HG03196 (cell line): Measurements from ENCODE around the gene CMIP.

Source experiments
- ATAC-seq: cut with Tn5 transposase; IDR thresholded peaks from one replicate; pipeline ENCODE4 v1.9.1; 2021; ENCODE audit not compliant: unreplicated experiment

The CMIP gene

DNA sequence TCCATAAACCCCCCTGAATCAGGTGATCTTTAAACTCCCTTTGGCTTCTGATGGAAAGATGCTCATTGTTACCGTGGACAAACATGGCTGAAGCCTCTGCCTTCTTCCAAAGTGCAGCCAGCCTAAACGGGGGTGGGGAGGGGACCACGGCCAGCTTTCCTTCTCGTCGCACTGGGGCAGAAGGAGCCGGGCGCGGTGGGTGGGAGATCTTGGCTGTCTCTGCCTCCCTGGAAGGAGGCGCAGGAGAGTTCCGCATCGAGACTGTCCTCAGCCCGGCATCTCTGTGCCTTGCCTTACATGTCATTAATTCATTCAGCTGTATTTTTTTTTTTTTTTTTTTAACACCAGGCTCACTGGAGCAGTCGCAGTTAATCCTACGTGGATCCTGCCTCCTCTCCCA lies 171.2 kb downstream of the CMIP start:
- no peak for ATAC-seq

DNA sequence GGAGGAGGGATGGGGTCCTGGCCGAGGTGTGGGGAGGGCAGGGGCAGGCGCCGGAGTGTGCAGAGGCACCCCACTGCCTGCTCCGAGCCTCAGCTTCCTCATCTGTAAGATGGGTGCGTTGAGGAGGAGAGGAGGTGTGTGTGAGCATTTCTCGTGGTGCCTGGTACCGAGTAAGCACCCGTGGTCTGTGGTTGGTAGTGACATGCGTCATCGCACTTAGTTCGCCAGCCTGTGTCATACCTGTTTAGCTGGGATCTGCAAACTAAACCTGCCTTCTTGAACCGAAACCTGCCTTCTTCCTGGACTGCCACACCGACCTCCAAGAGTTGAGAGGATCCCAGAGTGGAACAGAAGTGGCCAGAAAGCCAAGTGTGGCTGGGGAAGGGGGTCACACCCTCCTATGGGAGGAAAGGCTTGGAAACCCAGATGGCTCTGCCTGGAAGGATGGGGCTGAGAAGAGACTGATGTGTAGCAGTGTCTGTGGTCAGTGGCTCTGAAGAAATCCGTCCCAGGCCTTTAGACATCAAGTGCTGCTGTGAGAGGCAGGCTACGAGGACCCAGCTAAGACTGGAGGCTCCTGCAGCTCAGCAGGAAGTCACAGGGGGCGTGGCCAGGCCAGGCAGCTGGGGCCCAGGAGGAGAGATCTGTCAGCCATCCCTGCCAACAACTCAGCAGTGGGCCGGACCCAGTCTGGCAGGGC lies 171.9 kb downstream of the CMIP start:
- peak; percentile 68 for ATAC-seq

DNA sequence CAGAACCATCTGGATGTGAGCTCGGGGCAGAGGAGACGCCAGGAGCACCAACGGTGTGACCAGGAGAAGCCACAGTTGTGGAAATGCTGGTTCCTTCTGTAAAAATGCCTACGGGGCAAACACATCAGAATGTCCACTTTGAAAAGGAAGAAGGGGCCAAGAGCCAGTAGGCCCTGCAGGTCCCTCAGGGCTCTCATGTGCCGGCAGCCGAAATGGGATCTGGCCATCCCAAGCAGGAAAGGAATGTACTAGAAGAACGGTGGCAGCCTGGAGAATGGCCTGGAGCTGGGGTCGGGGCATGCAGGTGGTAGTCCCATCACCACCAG lies 172.4 kb downstream of the CMIP start:
- ATAC-seq, result no peak

DNA sequence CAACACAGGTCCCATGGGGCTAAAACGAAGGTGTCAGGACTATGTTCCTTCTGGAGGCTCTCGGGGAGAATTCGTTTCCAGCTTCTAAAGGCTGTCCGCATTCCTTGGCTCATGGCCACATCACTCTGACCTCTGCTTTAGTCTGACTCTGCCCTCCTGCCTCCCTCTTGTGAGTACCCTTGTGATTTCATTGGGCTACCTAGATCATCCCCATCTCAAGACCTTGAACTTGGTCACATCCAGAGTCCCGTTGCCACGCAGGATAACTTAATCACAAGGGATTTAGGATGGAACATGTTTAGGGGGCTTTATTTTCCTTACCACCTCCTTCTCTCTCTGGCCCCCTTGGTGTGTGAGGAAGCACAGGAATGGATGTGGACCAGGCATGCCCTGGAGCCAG lies 173.6 kb downstream of the CMIP start:
- no peak for ATAC-seq

DNA sequence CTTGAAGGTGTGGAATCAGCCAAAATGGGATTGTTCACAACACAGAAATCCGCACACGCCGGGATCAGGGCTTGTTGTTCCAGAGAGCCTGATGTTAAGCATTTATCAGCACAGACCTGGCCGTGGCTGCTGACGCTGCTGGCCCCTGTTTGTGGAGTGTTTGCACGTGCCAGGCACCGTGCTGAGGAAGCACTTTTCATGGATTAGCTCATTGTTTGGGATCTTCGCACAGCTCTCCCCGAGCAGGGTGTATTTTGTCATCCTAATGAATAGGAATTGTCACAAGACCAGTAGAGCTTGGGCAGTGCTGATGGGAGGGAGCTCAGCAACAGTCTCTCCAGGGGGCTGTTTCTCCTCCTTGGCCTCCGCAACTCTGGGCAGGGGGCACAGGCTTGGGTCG lies 174.1 kb downstream of the CMIP start:
- no peak for ATAC-seq

DNA sequence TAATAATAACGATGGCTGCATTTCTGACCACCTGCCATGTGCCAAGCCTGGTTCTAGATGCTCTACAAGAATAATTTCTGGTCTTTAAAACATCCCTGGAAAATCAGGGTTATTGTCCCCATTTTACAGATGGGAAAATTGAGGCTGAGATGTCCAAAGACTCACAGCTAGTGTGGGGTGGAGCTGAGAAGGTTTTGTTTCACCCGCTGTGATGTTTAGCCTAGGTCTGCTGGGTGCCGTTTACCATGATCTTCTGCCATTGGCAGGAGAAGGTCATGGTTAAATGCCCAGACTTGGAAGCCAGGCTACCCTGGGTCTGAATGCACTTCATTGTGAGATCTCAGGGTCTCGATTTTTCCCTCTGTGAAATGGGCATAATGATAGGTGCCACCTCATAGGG lies 175.4 kb downstream of the CMIP start:
- ATAC-seq, result no peak

DNA sequence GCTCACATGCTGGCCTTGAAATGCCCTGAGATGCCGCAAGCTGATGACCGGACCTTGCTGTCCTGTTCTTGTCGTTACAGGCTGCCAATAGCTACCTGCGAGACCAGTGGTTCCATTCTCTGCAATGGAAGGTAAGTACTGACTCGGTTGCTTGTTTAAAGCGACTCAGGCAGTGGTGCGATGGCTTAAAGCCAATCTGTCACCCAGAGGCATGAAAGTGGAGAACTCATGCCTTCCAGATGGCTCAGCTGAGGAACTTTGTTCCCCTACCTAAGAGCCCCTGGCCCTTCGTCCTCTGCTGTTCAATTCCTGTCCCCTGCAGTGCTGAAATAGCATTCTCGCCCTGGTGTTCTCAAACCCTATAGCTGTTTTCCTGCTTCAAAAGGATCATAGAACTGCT lies 176.2 kb downstream of the CMIP start:
- no peak for ATAC-seq

DNA sequence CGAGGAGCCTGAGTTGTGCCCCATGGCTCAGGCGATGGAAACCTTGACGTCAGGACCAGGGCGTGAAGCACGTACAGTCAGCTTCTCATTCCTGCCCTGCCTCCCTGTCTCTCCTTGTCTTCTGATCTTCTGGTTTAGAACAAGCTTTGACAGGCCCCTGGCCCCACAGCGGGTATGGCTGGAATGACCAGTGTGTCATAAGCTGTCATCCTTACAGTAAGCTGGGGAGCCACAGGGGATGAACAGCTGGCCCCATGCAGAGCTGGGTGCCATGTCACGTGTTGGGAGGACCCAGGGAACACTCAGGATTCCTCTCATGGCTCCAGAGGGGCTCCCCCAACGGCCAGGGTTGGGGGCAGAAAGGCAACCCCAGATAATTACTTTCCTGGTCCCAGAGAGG lies 176.9 kb downstream of the CMIP start:
- no peak for ATAC-seq

DNA sequence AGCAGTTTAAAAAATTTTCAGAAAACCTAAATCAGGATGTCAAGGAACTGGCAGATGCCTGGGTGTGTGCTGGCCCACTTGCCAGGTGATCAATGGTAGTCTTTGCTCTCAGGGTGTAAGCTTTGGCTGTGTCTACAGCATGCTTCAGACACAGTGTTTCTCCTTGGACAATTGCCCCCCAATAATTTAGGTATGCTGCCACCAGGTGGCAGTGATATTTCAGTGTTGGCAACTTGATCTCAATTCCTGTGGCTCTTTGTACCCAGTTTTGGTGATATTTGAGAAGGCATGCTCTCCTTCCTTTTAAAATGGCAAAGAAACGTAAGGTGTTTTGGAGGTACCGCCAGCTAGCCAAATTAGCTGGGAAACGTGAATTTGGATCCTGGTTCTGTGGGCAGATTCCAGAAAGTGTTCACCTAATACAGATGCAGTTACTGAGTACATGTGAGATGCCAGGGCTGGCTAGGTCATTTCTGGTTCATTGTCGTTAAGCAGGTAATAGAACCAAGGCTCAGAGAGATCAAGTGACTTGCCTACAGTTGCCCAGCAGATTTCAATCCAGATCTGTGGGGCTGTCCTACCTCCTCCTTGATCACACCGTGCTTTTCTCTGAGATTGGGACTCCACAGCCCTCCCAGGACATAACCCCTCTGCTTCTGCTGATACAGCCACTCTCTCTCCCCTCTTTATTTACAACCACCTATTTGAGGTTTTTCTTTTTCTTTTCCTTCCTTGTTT lies 178.9 kb downstream of the CMIP start:
- ATAC-seq, result no peak

DNA sequence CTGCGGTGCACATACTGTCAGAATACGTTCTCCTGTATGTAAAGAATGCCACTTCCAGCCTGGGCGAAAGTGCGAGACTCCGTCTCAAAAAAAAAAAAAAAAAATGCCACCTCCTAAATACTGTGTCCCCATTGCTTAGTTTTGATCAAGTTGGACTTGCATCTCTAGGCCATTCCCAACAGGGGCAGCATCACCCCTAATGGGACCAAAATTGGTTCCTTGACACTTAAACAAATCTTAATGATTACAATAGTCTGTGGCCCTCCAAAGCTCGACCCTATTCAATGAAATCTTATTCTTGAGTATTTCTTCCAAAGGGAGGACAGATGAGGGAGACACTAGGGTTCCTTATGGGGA lies 179.8 kb downstream of the CMIP start:
- ATAC-seq, result no peak

DNA sequence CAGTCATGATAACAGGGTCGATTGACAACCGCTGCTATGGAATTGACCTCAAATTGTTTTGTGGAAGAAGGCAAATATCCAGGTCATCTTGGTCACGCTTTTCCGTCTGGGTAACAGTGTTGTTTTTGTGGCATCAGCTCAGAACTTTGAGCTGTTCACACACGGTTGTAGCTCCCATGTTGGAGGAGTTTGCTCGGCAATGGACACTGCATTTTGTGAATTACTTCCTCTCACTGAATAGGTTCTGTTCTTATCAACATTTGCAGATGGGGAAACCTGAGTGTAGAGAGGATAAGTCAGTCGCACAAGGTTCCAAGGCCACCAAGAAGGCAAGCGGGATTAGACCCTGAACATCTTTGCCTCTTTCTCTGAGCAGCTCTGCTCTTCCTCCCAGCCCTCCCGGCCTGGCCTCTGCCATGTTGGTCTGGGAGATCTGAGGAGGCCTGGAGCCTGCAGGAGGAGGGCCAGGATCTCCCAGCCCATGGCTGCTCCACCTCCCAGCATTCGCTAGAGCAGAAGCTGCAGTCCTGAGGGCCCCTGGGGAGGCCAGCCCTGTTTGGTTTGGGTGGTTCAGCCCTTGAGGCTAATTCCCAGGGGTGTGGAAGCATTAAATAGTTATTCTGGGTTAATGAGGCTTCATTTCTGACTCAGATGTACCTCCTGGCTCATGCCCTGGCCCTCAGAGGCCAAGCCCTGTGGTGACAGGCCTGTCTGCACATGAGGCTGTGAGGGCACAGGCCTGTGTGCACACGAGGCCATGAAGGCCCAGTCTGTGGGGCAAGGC lies 180.3 kb downstream of the CMIP start:
- ATAC-seq, result no peak

DNA sequence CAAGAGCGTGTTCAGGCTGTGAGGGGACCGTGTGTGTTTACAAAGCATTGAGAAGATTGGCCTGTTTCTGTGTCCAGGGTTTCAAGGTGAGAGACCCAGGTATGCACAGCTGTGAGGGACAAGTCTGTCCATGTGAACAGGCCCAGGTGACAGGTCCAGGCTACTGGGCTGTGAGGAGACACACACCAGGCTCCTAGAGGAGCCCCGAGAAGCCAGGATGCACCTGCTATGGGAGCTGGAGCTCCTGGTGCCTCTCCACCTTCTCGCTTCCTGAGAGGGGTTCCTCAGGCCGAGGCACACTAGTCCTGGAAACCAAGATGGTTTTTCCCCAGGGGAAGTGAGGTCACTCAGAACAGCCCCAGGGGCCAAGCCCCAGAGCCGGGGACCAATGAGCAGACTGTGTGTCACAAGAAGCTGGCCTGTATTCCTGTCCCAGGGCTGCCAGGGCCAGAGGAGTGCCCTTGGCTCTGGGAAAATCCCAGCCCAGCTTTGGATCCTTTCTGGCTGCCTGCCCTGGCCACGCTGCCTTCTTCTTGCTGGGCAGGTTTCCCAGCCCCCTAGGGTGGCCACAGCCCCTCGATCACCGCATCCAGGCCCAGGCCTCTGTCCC lies 181.0 kb downstream of the CMIP start:
- no peak for ATAC-seq

DNA sequence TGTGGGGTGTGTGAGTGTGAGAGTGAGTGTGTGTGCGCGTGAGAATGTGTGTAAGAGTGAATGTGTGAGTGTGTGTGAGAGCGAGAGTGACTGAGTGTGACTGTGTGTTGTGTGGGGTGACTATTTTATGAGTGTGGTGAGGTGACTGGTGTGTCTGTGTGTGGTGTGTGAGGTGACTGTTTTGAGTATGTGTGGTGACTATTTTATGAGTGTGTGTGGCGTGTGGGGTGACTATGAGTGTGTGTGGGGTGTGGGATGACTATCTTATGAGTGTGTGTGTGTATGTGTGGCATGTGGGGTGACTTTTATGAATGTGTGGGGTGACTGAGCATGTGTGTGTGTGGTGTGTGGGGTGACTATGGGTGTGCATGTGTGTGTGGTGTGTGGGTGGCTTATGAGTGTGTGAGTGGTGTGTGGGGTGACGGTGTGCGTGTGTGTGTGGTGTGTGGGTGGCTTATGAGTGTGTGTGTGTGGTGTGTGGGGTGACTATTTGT lies 181.6 kb downstream of the CMIP start:
- no peak for ATAC-seq

DNA sequence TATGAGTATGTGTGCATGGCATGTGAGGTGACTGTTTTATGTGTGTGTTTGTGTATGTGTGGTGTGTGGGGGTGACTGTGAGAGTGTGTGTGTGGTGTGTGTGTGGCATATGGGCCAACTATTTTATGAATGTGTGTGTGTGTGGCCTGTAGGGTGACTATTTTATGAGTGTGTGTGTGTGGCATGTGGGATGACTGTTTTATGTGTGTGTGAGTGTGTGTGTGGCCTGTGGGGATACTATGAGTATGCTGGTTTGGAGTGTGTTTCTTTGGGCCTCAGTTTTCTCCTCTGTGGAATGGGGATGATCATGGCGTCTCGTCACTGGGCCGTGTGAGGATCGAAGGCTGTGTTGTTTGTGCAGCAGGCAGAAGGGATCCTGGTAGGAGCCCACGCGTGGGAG lies 182.4 kb downstream of the CMIP start:
- ATAC-seq, result no peak

DNA sequence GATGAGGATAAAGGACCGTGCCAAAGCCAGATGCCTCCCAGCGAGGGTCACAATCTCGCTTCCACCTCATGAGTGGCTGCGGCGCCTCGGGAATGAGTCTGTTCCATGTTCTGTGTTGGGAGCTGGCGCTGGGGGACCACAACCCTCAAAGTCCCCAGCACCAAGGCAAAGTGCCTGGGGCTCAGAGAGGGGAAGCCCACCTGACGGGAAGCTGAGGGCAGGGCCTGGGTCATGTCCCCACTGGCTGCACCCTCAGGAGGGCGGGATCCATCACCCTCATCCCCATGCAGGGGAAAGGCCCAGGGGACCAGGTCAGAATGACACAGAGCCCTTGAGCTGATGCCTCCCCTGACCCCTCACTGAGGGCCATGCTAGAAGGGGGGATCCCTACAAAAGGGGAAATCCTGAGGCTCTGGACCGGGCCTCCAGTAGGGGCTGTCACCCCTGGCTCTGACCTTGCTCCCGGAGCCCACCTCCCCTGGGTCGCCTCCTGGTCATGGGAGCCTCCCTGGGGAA lies 183.2 kb downstream of the CMIP start:
- ATAC-seq, result no peak

DNA sequence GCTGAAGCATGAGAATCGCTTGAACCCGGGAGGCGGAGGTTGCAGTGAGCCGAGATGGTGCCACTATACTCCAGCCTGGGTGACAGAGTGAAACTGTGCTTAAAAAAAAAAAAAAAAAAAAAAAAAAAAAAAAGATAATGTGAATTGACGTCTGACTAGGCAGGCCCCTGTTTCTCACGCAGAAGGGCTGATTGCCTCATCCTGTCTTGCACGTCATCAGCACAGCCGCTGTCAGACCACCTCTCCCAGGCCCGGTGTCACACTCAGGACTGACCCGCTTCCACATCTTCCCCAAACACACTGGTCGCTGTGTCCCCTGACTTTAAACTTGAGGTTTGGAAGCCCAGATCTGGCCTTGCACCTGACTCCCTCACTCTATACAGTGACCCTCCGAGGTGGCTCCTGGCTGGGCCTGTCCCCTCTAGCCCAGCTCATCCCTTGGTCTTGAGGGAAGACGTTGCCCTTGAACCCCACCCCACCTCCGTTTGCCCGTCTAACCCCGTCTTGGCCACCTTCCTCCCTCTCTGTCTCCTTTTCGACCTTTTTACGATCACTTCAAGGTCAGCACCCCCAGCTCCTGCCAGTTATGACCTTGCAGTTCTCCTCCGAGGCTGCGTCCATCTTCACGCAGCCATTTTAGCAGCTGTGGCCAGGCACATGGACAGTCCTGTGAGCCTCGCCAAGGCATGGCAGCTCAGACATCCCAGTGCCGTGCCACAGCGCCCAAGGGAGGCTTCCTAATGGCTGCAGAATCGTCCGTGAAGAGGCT lies 184.6 kb downstream of the CMIP start:
- ATAC-seq, result no peak

DNA sequence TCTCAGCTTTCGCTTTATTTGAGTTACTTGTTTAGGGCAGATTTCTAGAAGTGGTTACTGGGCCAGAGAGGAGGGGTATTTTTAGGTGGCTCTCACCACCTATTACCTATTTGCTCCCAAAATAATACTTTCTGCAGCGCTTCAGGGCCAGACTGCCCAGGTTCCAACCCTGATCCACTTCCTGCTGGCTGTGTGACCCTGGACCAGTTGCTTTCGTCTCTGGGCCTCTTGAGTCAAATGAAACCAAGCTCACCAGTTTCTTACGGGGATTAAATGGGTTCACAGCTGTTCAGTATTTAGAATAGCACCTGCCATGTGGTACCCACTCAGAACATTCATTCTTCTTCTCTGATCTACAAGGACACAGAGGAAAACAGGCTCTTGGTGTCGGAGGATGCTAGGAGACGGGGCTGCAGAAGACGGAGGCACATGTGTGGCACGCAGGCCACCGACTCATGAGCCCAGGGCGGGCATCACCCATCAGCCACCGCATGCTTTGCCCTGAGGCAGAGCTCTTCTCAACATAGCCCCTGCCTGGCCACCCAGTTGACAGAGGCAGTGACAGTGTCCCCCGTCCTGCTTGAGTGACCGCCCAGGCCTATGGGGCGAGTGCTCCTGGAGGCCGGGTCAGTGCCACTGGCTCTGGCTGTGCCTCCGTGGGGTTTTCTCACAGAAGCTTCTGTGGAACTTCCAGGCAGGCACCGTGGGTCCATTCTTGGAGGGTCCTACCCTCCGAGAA lies 185.5 kb downstream of the CMIP start:
- ATAC-seq, result no peak

DNA sequence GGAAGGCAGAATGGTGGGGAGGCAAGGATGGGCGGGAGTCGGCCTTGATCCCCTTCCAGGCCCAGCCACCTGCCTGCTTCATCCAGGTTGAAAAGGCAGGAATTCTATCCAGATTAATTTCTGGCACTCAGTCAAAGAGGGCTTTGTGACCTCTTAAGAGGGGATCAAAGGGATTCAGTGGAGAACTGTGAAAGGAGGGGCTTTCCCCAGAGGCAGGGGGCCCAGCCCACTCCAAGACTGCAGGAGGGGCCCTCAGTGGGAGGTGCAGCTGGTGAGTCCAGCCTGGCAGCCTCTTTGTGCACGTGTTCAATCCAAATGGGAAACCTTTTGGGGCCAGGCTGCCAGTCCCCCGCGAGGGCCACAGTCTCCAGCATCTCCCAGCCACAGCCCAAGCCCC lies 186.0 kb downstream of the CMIP start:
- ATAC-seq, result no peak

DNA sequence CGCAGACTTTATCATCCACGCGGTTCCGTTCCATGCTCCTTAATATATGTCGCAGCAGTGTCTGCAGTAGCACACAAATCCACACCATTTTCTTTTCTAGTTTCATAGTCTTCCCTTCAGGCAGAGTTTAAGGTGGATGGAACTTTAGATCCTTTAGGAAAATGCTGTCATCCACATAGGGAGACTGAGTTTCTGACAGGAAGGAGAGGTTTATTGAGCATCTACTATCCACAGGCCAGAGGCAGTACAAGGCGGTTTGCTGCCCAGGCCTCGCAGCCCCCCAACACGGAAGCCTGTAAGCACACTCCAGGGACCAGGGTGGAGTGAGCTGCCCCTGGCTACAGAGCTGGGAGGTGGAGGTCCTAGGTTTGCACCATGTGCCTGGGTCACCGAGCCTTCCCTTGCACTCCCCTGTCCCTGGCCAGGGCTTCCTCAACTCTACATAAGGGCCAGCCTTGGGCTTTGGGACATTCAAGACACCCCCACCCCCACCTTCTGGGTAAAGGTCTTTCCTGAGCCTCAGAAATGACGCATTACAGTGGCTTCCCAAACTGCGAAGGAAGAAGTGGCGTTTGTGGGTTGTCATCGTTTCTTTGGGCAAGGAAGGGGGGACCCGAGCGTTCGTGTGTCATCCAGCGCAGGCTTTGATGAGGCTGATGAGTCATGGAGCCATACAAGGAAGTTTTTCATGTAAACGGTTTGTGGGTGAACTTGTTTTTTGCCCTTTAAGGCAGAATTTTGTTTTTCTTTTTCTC lies 188.0 kb downstream of the CMIP start:
- ATAC-seq, result no peak
